HepG2 (cell line): Measurements from ENCODE around the gene LYSMD1. TPM values are rescaled to one million over a fixed set of nuclear protein-coding genes. Genes with fewer than 3 reads are reported as not detected.

Experiments
- ATAC-seq: fragments of 200-7000 bp; cut with Tn5 transposase; 3 replicates; pipeline ENCODE4 v1.9.1; 2020; ENCODE audit warnings: mild to moderate bottlenecking, moderate library complexity
- BruUV-seq: library from RNA; stranded (reverse); fragments of 400-500 nt; replicated peaks from 2 replicates; lab custom pipeline; 2021; lab: Mats Ljungman, UMichigan
- CTCF ChIA-PET: fragments of 300-600 bp; formaldehyde crosslinking; extraction: SDS; loops from one replicate; lab custom pipeline; 2021; ENCODE audit warnings: low total read pairs, inconsistent platforms, low intra/inter-chr PET ratio; lab: Yijun Ruan, JAX
- POLR2A ChIA-PET: fragments of 350-600 bp; sonication (Branson Sonifier 250); formaldehyde crosslinking; loops from one replicate; lab custom pipeline; 2020; ENCODE audit warnings: antibody characterized with exemption, inconsistent platforms; lab: Yijun Ruan, JAX
- DNase-seq: peaks from one replicate; pipeline ENCODE4 v3.0.0-alpha.2; 2015; ENCODE audit warnings: low spot score
- FAIRE-seq: peaks from 3 replicates; lab custom pipeline; 2011; peaks lifted over from hg19 to GRCh38; lab: Jason Lieb, UNC
- H2AFZ ChIP-seq: one replicate; pipeline ENCODE4 v1.6.1; 2011; ENCODE audit warnings: low read length, inconsistent platforms
- H3K27ac ChIP-seq: fragments of 300-600 bp; 3 replicates; pipeline ENCODE4 v1.8.0; 2011; ENCODE audit warnings: mixed run types, mild to moderate bottlenecking, mixed read lengths, low read length, inconsistent platforms; ENCODE audit not compliant: insufficient read depth; ENCODE audit errors: extremely low read length
- H3K27me3 ChIP-seq, 2 experiments: fragments of 200-600 bp in 1 of 2; 2 replicates in 1 of 2; 3 replicates in 1 of 2; pipeline versions ENCODE4 v1.6.0 to v1.8.0; 2011; ENCODE audit warnings: low read length in 2 of 2, mild to moderate bottlenecking in 2 of 2, moderate library complexity in 2 of 2, inconsistent platforms in 1 of 2; ENCODE audit not compliant: insufficient read depth in 2 of 2, control insufficient read depth in 1 of 2
- H3K36me3 ChIP-seq, 2 experiments: fragments of 200-600 bp in 1 of 2; replicated peaks in 1 of 2; 2 replicates in 1 of 2; 3 replicates in 1 of 2; pipeline versions ENCODE4 v1.5.1 to v1.8.0; 2011; ENCODE audit warnings: low read length in 2 of 2, inconsistent platforms in 1 of 2; ENCODE audit not compliant: insufficient read depth in 2 of 2, control insufficient read depth in 1 of 2
- H3K4me1 ChIP-seq: 2 replicates; pipeline ENCODE4 v1.5.1; 2012; ENCODE audit warnings: low read length, inconsistent platforms; ENCODE audit not compliant: insufficient read depth
- H3K4me2 ChIP-seq: 2 replicates; pipeline ENCODE4 v1.6.0; 2011; ENCODE audit warnings: low read depth, low read length, inconsistent platforms
- H3K4me3 ChIP-seq, 3 experiments: fragments of 200-600 bp in 1 of 3; sonication (generic), shearing (Covaris generic) in 1 of 3; replicated peaks in 1 of 3; 2 replicates each; pipeline ENCODE4 v1.5.1; 2011 to 2016; ENCODE audit warnings: low read length in 3 of 3, inconsistent platforms in 2 of 3, low read depth in 2 of 3, mild to moderate bottlenecking in 2 of 3, control low read depth in 1 of 3, mixed read lengths in 1 of 3; ENCODE audit not compliant: insufficient read depth in 1 of 3
- H3K79me2 ChIP-seq: one replicate; pipeline ENCODE4 v1.6.1; 2011; ENCODE audit warnings: low read length, inconsistent platforms; ENCODE audit not compliant: insufficient read depth
- H3K9ac ChIP-seq: 2 replicates; pipeline ENCODE4 v1.6.0; 2011; ENCODE audit warnings: mild to moderate bottlenecking, low read depth, low read length, inconsistent platforms; ENCODE audit not compliant: insufficient read depth
- H3K9me3 ChIP-seq: 2 replicates; pipeline ENCODE4 v1.5.1; 2012; ENCODE audit warnings: mild to moderate bottlenecking, low read length
- H4K20me1 ChIP-seq: 2 replicates; pipeline ENCODE4 v1.6.0; 2011; ENCODE audit warnings: inconsistent platforms, mild to moderate bottlenecking, low read length, moderate library complexity; ENCODE audit not compliant: insufficient read depth
- ELF1 ChIP-seq: sonication (generic); formaldehyde crosslinking; IDR thresholded peaks from 2 replicates; pipeline ENCODE4 v1.4.0; 2020; ENCODE audit warnings: missing genetic modification reagents
- ETV5 ChIP-seq: IDR thresholded peaks from 2 replicates; pipeline ENCODE4 v1.6.1; 2018; ENCODE audit warnings: missing biosample characterization, missing genetic modification reagents, inconsistent platforms, borderline replicate concordance
- HNF4G ChIP-seq, 2 experiments: sonication (generic) in 1 of 2; formaldehyde crosslinking in 1 of 2; IDR thresholded peaks; 2 replicates each; pipeline versions ENCODE4 v1.4.0 to v1.6.1; 2011 to 2020; ENCODE audit warnings: borderline replicate concordance in 2 of 2, low read depth in 2 of 2, mild to moderate bottlenecking in 2 of 2, low read length in 1 of 2, missing genetic modification reagents in 1 of 2, moderate library complexity in 1 of 2
- KDM2A ChIP-seq: sonication (generic); formaldehyde crosslinking; IDR thresholded peaks from 2 replicates; pipeline ENCODE4 v1.4.0; 2020; ENCODE audit warnings: low read depth, missing genetic modification reagents, borderline replicate concordance
- MATR3 ChIP-seq: sonication (generic); formaldehyde crosslinking; IDR thresholded peaks from 2 replicates; pipeline ENCODE4 v1.4.0; 2020; ENCODE audit warnings: missing genetic modification reagents
- MEF2D ChIP-seq: sonication (generic); formaldehyde crosslinking; IDR thresholded peaks from 2 replicates; pipeline ENCODE4 v1.5.1; 2020; ENCODE audit warnings: mild to moderate bottlenecking, missing genetic modification reagents
- RXRA ChIP-seq: sonication (generic); formaldehyde crosslinking; IDR thresholded peaks from 2 replicates; pipeline ENCODE4 v1.5.1; 2020; ENCODE audit warnings: missing genetic modification reagents
- ZNF124 ChIP-seq: sonication (generic); formaldehyde crosslinking; IDR thresholded peaks from 2 replicates; pipeline ENCODE4 v1.4.0; 2020; ENCODE audit warnings: missing genetic modification reagents
- ZNF530 ChIP-seq: sonication (generic); formaldehyde crosslinking; IDR thresholded peaks from 2 replicates; pipeline ENCODE4 v1.5.0; 2020; ENCODE audit warnings: low read depth, mild to moderate bottlenecking, missing genetic modification reagents
- ZNF7 ChIP-seq: IDR thresholded peaks from 2 replicates; pipeline ENCODE4 v1.6.1; 2016; ENCODE audit warnings: missing biosample characterization, missing genetic modification reagents
- WGBS: methylation state at CpG from one replicate; pipeline ENCODE4 v1.1.6; 2017; ENCODE audit warnings: low lambda C conversion rate; 5-methylcytosine and 5-hydroxymethylcytosine counted together
- in situ Hi-C: cut with HindIII; loops from 2 replicates; pipeline ENCODE4 v1.10.0; 2017; ENCODE audit warnings: low pct_unique_long_range_greater_than_20kb; ENCODE audit not compliant: extremely low pct_ligation_motif_present
- intact Hi-C: fragments of 100-400 bp; cut with micrococcal nuclease; formaldehyde crosslinking; loops from one replicate; pipeline ENCODE4 v1.10.0; 2022; ENCODE audit not compliant: unreplicated experiment
- polyA plus RNA-seq, 8 experiments: library from polyadenylated mRNA; depleted of rRNA in 3 of 8; stranded (reverse) in 7 of 8; unstranded in 1 of 8; fragments of >200 nt; fragmentation: Illumina TruSeq in 4 of 8; extraction: Trizol in 4 of 8; gene quantifications; 2 replicates each; pipeline versions ENCODE4 v1.2.1 to v1.2.3, GENCODE V29; 2011 to 2016; ENCODE audit warnings: low read depth in 4 of 8, missing spikeins in 1 of 8, mixed read lengths in 1 of 8; ENCODE audit not compliant: insufficient read depth in 1 of 8
- total RNA-seq, 5 experiments: library from RNA; depleted of rRNA; stranded (reverse); fragments of >200 nt; fragmentation: Illumina TruSeq; extraction: Trizol; gene quantifications; 2 replicates each; pipeline ENCODE4 v1.2.3, GENCODE V29; 2016; ENCODE audit warnings: low read depth in 1 of 5
- TF ChIP-seq, protein P1 (sequence below): sonication (generic); formaldehyde crosslinking; IDR thresholded peaks from 2 replicates; pipeline ENCODE4 v1.5.1; 2020; ENCODE audit warnings: mild to moderate bottlenecking, moderate library complexity, missing genetic modification reagents
- TF ChIP-seq, protein P2 (sequence below): sonication (generic); formaldehyde crosslinking; IDR thresholded peaks from 2 replicates; pipeline ENCODE4 v1.8.1; 2023; ENCODE audit warnings: mild to moderate bottlenecking, missing genetic modification reagents, borderline replicate concordance
- TF ChIP-seq, protein P3 (sequence below): sonication (generic); formaldehyde crosslinking; IDR thresholded peaks from 2 replicates; pipeline ENCODE4 v1.4.0; 2020; ENCODE audit warnings: missing genetic modification reagents; ENCODE audit errors: not compliant biosample characterization
- TF ChIP-seq, protein P4 (sequence below): sonication (generic); formaldehyde crosslinking; IDR thresholded peaks from 2 replicates; pipeline ENCODE4 v1.9.0; 2022; ENCODE audit warnings: missing genetic modification reagents, mild to moderate bottlenecking, borderline replicate concordance

Gene LYSMD1
- total and polyA plus RNA-seq, 2 of the 13 experiments (the other 11 are each of a cell fraction or from before 2014, with no cell fraction given) = 3.8 to 4.8 TPM

DNA sequence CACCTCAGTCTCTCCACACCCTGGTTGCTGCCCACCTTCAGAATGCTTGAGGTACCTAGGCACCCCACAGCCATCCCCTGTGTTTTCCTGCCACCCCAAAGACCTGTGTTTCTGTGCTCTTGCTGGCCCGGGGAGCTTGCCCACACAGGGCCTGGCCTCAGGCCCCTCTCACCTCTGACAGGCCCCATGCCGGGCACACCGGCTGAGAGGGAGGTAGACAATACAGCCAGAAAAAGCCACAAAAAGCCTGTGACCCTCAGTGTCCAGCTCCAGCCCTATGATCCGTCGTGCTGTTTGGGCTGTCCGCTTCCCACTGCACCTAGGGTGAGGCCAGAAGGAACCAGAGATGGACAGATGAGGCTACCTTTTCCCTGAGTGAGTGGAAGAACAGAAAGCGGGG lies 30.7 kb downstream of the LYSMD1 start:
- H3K9me3 ChIP-seq = no peaks in the 10 kb centered on the region
- intact Hi-C loops = no loop called here
- ChIA-PET CTCF (no interaction called here), POLR2A (no interaction called here)
- H3K9ac ChIP-seq = no peak overlapping the region
- H3K36me3 ChIP-seq = no peaks in the 10 kb centered on the region
- BruUV-seq = no TSS peak
- H3K4me3 ChIP-seq = no peak overlapping the region
- no peaks in the 10 kb centered on the region for H4K20me1 ChIP-seq
- FAIRE-seq = no peak
- no peak for ATAC-seq
- no peak for DNase-seq
- no peak overlapping the region for H3K27ac ChIP-seq
- H3K79me2 ChIP-seq = no peaks in the 10 kb centered on the region
- no peaks in the 10 kb centered on the region for H3K4me1 ChIP-seq
- TF ChIP-seq KDM2A = no peak
- no peak for TF ChIP-seq ETV5 (CRISPR knock-in tag)
- no peak for TF ChIP-seq MATR3 (CRISPR knock-in tag)
- no peak for TF ChIP-seq ZNF530 (CRISPR knock-in tag)
- TF ChIP-seq, protein P1, sequence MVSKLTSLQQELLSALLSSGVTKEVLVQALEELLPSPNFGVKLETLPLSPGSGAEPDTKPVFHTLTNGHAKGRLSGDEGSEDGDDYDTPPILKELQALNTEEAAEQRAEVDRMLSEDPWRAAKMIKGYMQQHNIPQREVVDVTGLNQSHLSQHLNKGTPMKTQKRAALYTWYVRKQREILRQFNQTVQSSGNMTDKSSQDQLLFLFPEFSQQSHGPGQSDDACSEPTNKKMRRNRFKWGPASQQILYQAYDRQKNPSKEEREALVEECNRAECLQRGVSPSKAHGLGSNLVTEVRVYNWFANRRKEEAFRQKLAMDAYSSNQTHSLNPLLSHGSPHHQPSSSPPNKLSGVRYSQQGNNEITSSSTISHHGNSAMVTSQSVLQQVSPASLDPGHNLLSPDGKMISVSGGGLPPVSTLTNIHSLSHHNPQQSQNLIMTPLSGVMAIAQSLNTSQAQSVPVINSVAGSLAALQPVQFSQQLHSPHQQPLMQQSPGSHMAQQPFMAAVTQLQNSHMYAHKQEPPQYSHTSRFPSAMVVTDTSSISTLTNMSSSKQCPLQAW = no peak
- TF ChIP-seq, protein P2, sequence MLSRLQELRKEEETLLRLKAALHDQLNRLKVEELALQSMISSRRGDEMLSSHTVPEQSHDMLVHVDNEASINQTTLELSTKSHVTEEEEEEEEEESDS (CRISPR knock-in tag) = no peak
- TF ChIP-seq ELF1 (CRISPR knock-in tag) = no peak
- no peak for TF ChIP-seq ZNF124
- TF ChIP-seq, protein P3, sequence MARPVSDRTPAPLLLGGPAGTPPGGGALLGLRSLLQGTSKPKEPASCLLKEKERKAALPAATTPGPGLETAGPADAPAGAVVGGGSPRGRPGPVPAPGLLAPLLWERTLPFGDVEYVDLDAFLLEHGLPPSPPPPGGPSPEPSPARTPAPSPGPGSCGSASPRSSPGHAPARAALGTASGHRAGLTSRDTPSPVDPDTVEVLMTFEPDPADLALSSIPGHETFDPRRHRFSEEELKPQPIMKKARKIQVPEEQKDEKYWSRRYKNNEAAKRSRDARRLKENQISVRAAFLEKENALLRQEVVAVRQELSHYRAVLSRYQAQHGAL (CRISPR knock-in tag) = no peak
- TF ChIP-seq MEF2D (CRISPR knock-in tag) = no peak
- TF ChIP-seq, protein P4, sequence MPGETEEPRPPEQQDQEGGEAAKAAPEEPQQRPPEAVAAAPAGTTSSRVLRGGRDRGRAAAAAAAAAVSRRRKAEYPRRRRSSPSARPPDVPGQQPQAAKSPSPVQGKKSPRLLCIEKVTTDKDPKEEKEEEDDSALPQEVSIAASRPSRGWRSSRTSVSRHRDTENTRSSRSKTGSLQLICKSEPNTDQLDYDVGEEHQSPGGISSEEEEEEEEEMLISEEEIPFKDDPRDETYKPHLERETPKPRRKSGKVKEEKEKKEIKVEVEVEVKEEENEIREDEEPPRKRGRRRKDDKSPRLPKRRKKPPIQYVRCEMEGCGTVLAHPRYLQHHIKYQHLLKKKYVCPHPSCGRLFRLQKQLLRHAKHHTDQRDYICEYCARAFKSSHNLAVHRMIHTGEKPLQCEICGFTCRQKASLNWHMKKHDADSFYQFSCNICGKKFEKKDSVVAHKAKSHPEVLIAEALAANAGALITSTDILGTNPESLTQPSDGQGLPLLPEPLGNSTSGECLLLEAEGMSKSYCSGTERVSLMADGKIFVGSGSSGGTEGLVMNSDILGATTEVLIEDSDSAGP (CRISPR knock-in tag) = no peak
- no peak for TF ChIP-seq ZNF7 (CRISPR knock-in tag)
- TF ChIP-seq HNF4G (IDR thresholded peaks at IDR 0.05; ENCODE audit: borderline replicate concordance, low read depth, low read length) = no peak
- TF ChIP-seq HNF4G (CRISPR knock-in tag; IDR thresholded peaks at IDR 0.05; ENCODE audit: borderline replicate concordance, low read depth) = no peak
- no peak for TF ChIP-seq RXRA
- in situ Hi-C loops = no loop called here
- WGBS = 89% methylated on average over 7 of the region's 7 CpGs
- no peak overlapping the region for H3K4me2 ChIP-seq
- no peak overlapping the region for H2AFZ ChIP-seq
- H3K27me3 ChIP-seq = no peaks in the 10 kb centered on the region
